ENCODE data around the gene MAB21L2. TPM values are rescaled to one million over a fixed set of nuclear protein-coding genes. Genes with fewer than 3 reads are reported as not detected.

The MAB21L2 gene
- total RNA-seq, 4 donors from 2014 or later: 0.23 to 3.1 (median 0.73) TPM

DNA sequence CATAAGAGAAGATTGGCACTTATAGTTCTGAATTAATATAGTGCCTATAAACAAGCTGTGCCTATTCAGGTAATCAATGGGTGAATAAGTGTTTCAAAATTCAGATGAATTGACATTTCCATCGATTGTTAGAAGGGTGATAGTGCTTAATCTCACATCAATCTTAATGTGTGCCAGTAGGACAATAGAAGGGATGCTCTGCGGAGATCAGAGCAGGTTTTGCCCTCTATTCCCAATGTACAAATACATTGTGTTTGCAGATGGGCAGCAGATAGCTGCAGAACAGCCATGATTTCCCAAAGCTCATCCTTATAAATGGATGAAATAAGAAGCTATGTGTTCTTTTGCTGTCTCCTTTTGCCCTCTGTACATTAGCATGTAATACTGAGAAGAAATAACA, 7.2 kb downstream of the MAB21L2 start:
- Histone ChIP-seq H3K4me1 (no peaks in the 10 kb centered on the region), H3K27ac (no peak overlapping the region), H3K9me3 (no peaks in the 10 kb centered on the region), H3K4me3 (no peak overlapping the region), H3K36me3 (peaks cover 0 to 31% (median 0%) of the 10 kb centered on the region in 3 donors), H3K27me3 (no peaks in the 10 kb centered on the region)
- WGBS, 2 donors: 71 to 79% methylated on average over 2 of the region's 2 CpGs
- intact Hi-C loops (cut with DNase I): no loop called here
- DNase-seq: no peak
- TF ChIP-seq, protein P1, sequence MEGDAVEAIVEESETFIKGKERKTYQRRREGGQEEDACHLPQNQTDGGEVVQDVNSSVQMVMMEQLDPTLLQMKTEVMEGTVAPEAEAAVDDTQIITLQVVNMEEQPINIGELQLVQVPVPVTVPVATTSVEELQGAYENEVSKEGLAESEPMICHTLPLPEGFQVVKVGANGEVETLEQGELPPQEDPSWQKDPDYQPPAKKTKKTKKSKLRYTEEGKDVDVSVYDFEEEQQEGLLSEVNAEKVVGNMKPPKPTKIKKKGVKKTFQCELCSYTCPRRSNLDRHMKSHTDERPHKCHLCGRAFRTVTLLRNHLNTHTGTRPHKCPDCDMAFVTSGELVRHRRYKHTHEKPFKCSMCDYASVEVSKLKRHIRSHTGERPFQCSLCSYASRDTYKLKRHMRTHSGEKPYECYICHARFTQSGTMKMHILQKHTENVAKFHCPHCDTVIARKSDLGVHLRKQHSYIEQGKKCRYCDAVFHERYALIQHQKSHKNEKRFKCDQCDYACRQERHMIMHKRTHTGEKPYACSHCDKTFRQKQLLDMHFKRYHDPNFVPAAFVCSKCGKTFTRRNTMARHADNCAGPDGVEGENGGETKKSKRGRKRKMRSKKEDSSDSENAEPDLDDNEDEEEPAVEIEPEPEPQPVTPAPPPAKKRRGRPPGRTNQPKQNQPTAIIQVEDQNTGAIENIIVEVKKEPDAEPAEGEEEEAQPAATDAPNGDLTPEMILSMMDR (IDR thresholded peaks at IDR 0.05): no peak
- no peak for TF ChIP-seq POLR2A (IDR thresholded peaks at IDR 0.05)

DNA sequence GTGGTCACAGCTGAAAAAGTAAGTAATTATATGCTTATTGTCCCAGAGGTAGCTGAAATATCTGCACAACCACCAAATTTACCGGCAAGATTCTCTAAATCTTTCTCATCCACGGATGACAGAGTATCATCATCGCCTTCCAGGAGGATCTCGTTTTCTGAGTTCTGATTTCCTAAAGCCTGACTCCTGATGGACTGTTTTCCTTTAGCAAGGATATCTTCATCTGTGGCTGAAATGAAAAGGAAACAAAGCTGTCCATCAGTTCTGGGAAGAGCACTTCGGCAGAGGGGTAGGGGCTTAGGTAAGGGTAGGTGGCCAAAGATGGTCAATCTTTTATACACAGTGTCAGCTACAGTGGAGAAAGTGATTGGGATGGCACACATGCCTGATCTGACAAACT, 8.7 kb downstream of the MAB21L2 start:
- no peaks in the 10 kb centered on the region for H3K27me3 ChIP-seq
- no peak for DNase-seq
- H3K36me3 ChIP-seq: peaks cover 0 to 31% (median 0%) of the 10 kb centered on the region in 3 donors
- no peaks in the 10 kb centered on the region for H3K4me1 ChIP-seq
- no peak overlapping the region for H3K27ac ChIP-seq
- intact Hi-C loops (cut with DNase I): no loop called here
- TF ChIP-seq, protein P1 (IDR thresholded peaks at IDR 0.05): no peak
- TF ChIP-seq POLR2A (IDR thresholded peaks at IDR 0.05): no peak
- WGBS, 2 donors: 91 to 97% methylated on average over 4 of the region's 5 CpGs
- H3K4me3 ChIP-seq: no peak overlapping the region
- no peaks in the 10 kb centered on the region for H3K9me3 ChIP-seq

DNA sequence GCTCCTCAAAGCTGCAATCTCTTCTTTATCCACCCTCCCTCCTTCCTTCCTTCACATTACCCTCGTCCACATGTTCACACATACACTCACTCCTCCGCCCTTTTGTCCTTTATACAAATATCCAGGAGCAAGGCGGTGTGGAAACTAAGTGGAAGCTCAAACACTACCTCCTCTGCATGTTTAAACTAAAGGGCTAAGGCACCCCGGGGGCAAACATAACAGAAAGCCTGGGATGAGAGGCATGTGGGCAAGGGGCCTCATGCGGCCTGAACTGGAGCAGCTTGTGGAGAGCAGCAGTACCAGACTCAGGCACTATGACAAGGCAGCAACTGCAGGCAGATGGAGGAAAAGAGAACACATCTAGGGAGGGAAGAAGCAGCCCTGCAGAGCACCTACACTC, 9.5 kb downstream of the MAB21L2 start:
- H3K4me1 ChIP-seq: no peaks in the 10 kb centered on the region
- TF ChIP-seq, protein P1 (IDR thresholded peaks at IDR 0.05): no peak
- no peak for TF ChIP-seq POLR2A (IDR thresholded peaks at IDR 0.05)
- intact Hi-C loops (cut with DNase I): no loop called here
- H3K4me3 ChIP-seq: no peak overlapping the region
- H3K27me3 ChIP-seq: no peaks in the 10 kb centered on the region
- H3K36me3 ChIP-seq: peaks cover 0 to 31% (median 0%) of the 10 kb centered on the region in 3 donors
- DNase-seq: no peak
- H3K9me3 ChIP-seq: no peaks in the 10 kb centered on the region
- WGBS, 2 donors: 85 to 90% methylated on average over 4 to 5 of the region's 5 CpGs
- no peak overlapping the region for H3K27ac ChIP-seq

DNA sequence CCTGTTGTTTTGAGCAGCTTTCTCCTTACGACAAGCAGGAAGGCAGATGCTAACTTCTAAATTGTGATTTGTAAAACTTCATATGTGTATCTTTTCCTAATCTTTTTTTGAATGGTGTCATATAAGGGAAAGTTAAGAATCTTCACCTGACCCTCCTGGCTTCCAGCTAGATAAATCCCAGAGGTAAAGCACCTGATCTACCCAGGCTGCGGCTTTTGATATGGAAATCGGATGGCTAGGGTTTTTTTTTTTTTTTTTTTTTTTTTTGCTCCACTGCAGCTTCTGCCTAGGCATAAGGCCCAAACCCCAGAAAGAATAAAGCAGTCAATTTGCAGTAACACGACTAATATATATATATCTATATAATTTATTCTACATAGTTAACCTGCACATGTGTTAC, 10.0 kb downstream of the MAB21L2 start:
- Histone ChIP-seq H3K4me1 (no peaks in the 10 kb centered on the region), H3K27me3 (no peaks in the 10 kb centered on the region), H3K36me3 (peaks cover 0 to 31% (median 0%) of the 10 kb centered on the region in 3 donors), H3K27ac (no peak overlapping the region), H3K4me3 (no peak overlapping the region), H3K9me3 (no peaks in the 10 kb centered on the region)
- no peak for TF ChIP-seq POLR2A (IDR thresholded peaks at IDR 0.05)
- TF ChIP-seq, protein P1 (IDR thresholded peaks at IDR 0.05): no peak
- intact Hi-C loops (cut with DNase I): no loop called here
- WGBS, 2 donors: 86 to 90% methylated on average over 4 of the region's 4 CpGs
- DNase-seq: no peak

DNA sequence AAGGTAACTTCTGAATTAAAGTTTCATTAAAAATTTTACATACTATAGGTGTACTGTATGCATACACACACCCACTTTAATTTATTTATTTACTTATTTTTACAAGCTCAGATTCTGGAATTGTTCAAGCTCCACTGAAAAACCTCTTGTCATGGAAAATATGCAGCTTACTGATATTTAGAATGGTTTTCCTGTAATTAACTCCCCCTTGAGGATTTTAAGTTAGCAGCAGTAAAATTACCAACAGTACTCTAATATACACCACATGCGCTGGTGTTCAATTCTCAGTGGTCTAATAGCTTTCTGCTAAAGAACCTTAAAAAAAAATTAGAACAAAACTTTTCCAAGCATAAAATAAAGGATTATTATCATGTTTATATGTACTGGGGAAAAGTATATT, 12.0 kb downstream of the MAB21L2 start:
- 92 to 94% methylated on average over 1 of the region's 1 CpG for whole genome bisulfite sequencing, 2 donors
- intact Hi-C loops (cut with DNase I): no loop called here
- no peak for DNase-seq

More for the DNA sequence above, 12.0 kb downstream of the MAB21L2 start:
- Histone ChIP-seq H3K27me3 (no peaks in the 10 kb centered on the region), H3K36me3 (peaks cover 0 to 26% (median 0%) of the 10 kb centered on the region in 3 donors), H3K4me3 (no peak overlapping the region), H3K9me3 (no peaks in the 10 kb centered on the region), H3K27ac (no peak overlapping the region), H3K4me1 (no peaks in the 10 kb centered on the region)
- TF ChIP-seq, protein P1 (IDR thresholded peaks at IDR 0.05): no peak
- no peak for TF ChIP-seq POLR2A (IDR thresholded peaks at IDR 0.05)
